GM21447 (cell line): Measurements from ENCODE around the gene SNED1.

Experiments used
- ATAC-seq: cut with Tn5 transposase; IDR thresholded peaks from one replicate; pipeline ENCODE4 v1.9.1; 2021; ENCODE audit not compliant: unreplicated experiment

Gene SNED1

DNA sequence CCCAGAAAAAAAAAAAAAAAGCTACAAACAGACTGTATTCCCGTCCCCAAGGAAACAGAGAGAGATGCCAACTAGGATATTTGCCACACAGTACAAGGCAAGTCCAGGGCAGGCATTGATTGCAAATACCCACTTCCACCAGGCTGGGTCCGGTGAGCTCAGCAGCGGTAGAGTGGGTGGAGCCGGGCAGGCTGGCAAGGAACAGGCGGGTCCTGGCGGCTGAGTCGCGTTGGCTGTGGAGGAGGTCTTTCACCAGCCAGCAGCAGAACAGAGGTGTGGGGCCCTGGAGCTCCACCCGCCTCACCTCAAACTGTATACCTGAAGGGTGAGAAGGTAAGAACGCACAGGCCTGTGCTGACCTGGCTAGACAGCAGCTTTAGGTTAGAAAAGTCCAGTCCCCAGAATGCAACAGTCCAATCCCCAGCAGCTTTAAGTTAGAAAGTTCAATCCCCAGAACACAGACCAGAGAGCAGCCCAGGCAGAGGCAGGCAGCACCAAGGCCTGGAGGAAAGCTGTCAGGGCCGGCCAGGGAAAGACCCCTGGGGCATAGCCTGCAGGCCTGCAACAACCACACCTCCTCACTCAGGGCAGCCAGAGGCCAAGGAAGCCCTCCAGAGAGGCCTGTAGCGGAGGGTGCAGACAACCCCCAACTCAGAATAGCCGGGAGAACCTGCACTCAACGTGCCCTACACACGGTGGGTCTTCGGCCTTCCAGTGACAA lies 125.6 kb downstream of the SNED1 start:
- no peak for ATAC-seq

DNA sequence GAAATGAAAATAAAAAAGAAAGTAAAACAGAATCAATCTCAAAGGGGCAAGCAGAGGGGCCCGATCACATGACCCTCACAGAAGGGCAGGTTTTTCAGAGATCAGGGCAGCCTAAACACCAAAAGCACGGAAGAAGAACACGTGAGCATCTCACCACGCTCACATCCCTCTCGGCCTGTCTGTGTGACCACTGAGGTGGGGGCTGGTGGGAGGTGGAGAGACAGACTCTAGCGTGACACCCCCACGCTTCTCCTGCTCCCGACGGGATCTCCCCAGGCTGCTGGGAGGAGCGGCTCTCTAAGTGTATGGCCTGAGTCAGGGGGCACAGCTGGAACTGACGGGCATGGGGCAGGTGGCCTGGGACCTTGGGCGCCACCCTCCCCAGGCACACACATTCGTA lies 127.2 kb downstream of the SNED1 start:
- no peak for ATAC-seq

DNA sequence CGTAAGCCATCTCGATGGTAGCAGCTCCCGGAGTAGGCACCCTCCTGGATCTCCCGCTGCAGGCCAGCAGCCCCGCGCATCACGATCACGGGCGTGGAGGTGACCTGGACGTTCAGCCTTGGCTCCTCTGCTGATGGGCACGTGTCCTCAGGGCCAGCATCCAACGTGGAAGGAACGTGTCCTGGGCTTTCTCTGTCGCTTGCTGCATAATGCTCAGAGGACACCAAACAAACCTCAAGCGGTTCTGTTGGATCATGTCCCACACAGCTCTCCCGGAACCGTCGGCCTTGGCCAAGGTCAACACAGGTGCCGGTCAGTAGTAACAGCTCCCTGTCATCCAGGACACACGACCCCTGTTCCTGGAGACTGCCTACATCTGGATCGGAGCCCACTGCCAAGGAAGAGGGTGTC lies 127.8 kb downstream of the SNED1 start:
- ATAC-seq: no peak

DNA sequence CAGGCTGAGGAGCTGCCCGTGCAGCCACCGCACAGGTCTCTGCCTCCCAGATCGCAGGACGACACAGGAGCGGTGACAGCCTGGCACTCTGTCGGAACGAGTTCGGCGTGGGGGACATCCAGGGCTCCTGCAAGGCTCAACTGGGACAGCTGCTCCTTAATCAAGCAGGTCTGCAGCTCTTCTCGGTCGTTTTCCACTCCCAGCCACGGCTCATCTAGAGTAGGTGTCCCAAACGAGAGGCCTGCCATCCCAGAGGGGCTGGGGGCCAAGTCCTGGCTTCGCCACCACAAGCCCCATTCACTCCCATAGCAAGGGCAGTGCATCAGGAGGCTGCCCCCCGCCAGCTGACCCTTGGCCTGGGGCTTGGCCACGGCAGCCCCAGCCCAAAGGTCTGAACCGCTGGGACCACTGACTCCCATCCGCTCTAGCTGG lies 128.4 kb downstream of the SNED1 start:
- ATAC-seq: no peak

DNA sequence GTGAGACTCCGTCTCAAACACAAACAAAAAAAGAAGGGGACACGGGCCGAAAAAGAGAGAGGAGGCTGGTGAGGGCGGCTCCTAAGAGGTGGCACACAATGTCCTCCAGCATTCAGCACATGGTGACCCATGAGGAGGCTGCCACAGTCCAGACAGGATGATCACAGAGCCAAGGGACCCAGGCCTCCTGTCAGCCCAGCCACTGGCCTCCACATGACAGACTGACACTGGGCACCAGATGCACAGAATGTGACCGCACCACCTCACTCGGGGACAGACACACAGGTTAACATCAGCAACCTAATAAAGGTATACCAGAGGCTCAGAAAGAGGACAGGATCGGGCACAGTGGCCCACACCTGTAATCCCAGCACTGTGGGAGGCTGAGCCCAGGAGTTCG lies 129.8 kb downstream of the SNED1 start:
- ATAC-seq: no peak

DNA sequence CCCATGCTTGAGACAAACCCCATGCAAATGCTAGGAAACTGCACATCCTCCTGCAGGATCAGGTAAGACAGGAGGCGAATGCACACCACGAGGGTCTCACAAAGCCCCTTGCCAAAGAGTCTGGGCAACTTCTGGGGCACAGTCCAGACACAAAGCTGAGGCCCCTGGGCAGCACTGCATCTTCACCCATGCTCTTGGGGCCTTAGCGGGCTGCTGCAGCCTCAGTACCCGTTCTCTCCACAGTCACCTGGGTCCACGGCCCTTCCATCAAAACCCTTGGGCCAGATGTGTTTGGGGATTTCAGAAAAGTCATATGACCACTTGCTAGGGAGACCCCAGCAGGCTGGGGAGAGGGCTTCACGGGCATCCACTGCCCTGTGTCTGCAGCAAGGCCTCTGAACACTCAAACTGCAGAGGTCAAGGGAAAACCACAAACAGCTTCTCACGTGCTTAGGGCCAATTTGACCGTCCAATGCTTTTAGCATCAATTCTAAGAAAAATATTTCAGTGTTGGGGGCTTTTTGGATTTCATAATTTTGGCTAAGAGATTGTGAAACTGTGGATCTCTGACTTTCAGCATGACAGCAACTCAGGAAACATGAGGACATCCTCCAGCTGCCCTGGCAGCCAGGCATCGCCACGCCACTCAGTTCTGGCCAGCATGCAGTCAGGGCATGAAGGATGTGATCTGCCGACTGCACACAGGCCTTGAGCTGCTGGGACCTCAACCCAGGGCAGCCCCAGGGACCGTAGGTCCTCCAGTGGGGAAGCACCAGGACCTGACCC lies 130.9 kb downstream of the SNED1 start:
- ATAC-seq: no peak

DNA sequence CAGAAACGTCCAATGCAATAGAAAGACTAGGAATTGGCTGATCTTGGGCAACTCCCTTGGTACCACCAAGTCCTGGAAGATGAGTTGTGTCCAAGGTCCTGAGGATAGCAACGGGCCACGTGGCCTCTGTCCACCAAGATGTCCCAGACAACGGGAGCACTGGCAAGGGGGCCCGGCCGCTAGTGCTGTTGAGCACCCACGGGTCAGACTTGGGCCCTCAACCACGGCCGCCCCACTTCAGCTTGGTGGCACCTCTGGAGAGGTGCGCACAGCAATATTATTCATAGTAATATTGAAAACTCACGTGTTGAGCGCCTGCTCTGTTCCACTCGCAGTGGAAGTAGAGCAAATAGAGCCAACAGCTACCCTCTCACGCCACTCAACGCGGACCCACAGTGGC lies 131.9 kb downstream of the SNED1 start:
- no peak for ATAC-seq

DNA sequence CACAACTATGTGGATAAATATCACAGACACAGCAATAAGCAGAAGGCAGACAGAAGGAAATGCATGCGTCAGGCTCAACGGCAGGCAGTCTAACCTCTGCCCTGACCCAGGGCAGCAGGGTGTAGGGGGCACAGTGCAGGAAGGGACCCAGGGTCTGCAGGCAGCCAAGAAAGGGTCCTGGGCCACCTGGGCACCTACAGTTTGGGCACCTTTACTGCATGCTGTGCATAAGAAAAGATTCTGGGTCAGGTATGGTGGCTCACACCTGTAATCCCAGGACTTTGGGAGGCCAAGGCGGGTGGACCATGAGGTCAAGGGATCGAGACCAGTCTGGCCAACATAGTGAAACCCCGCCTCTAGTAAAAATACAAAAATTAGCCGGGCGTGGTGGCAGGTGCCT lies 133.1 kb downstream of the SNED1 start:
- no peak for ATAC-seq

DNA sequence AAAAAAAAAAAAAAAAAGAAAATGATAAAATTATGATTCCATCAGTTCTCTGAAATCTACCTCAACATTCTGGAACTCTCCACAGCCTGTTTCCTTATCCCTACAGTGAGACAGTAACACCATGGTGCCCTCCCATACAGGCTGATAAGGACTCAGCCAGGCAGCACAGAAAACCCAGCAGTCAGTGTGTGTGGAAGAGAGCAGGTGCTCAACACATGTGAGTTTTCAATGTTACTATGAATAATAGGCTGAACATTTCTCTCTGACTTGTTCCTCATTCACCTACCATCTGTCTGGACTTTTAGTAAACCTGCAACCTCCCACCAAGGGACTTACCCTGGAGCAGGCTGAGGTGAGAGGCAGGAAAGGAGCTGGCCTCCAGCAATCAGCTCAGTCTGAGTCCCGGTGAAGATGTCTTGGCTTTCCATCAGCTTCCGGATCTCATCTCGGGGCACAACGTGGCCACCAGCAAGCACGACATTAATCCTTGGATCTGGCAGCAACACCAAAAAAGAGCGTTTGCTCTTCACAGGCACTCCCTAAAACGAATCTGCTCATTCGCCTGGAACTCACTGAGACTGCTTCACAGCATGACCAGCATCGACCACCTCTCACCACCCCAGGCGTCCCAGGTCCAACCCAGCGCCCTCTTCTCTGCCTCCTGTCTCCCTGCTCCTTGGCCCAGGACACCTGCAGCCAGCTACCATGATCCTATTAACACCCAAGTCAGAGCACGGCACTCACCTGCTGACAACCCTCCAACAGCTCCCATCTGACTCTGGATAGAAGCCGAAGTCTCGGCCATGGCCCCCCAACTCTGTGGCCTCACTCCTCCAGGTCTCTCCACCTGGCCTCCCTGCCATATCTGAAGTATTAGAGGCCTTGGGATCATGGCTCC lies 134.4 kb downstream of the SNED1 start:
- ATAC-seq: no peak

DNA sequence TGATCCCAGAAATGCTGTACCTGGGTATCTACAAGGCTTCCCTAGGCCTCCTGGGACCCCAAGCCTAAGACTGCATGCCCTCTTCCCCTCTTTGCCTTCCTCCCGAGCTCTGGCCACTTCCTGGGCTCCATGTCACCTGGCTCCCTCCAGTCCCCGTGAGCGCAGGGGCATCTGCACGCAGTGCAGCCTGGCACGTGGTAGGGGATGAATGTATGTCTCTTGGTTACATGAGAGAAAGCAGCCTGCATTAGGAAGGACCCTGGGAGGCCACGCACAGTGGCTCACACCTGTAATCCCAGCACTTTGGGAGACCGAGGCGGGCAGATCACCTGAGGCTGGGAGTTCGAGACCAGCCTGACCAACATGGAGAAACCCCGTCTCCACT lies 135.0 kb downstream of the SNED1 start:
- no peak for ATAC-seq

DNA sequence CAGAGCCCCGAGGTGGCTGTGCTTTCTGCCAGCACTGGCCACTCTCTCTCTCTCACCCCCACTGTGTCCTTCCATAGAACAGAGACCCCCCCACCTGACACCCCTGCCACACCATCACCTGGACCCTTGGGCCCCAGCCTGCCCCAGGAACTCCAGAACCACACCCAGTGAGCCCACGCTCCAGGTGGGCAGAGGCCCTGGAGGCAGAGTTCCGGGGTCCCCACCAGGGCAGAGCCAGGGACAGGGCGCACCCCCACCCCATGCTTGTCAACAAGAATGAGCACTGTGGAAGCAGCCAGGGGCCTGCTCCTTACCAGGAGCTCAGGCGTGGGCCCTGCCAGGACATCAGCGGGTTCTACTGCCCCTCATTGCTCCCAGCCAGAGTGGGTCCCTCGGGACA lies 136.3 kb downstream of the SNED1 start:
- ATAC-seq: no peak

DNA sequence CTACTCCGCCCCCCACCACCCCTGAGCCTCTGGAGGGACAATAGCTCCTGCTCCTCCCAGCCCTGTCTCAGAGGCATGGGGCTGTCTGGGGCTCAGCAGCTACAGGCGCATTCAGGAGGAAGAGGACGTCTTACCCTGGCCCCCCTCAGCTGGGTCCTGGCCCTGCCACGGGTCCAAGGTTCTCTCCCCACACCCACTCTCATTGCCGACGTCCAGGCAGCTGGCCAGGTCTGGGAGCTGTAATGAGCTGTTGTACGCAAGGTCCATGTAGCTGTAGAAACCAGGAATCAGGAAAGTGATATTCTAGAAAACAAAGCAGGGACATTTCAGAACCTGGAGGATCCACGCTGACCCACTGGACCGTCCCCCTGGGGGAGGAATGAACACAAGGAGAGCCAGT lies 137.3 kb downstream of the SNED1 start:
- ATAC-seq: no peak

DNA sequence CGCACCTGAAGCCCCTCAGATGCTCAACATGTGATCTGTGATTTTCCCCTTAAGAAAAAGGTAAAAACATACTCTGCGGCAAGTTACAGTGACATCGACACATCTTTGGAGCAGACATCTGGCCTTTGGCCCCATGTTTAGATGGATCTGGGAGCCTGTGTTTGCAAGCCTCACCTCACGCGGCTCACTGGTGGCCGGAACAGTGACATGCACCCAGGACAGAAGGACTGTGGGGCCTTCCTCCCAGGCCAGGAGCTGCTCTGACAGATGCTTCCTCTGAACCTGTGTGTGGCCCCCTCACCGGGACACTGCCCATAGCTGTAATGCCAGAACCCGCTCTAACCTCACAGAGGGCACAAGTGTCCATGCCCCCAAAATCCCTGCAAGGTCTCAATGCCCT lies 137.8 kb downstream of the SNED1 start:
- no peak for ATAC-seq

DNA sequence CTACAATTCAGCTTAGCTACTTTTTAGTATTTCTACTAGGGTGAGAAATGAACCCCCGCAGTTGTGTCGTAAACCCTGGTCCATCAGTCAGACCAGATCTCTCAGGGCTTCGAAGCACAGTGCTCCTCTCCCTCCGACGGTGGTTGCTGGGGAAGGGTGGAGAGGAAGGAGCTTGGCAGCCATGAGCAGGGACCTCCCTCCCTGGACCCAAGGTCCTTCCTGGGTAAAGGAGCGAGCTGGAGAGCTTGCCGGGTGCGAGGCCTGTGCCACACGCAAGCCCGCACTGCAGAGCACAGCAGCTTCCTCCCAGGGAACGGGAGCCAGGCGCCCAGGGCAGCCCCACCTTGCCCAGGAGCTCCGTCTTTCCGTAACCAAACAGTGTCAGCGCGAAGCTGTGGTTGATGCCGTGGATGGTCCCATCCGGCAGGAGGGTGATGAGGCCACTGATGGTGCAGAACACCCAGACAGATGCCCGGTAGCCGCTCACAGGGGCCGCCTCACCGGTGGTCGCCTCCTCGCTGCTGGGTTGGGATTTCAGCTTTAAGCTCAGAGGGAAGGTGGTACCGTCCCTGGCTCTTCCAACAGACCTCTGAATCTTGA lies 138.3 kb downstream of the SNED1 start:
- no peak for ATAC-seq

DNA sequence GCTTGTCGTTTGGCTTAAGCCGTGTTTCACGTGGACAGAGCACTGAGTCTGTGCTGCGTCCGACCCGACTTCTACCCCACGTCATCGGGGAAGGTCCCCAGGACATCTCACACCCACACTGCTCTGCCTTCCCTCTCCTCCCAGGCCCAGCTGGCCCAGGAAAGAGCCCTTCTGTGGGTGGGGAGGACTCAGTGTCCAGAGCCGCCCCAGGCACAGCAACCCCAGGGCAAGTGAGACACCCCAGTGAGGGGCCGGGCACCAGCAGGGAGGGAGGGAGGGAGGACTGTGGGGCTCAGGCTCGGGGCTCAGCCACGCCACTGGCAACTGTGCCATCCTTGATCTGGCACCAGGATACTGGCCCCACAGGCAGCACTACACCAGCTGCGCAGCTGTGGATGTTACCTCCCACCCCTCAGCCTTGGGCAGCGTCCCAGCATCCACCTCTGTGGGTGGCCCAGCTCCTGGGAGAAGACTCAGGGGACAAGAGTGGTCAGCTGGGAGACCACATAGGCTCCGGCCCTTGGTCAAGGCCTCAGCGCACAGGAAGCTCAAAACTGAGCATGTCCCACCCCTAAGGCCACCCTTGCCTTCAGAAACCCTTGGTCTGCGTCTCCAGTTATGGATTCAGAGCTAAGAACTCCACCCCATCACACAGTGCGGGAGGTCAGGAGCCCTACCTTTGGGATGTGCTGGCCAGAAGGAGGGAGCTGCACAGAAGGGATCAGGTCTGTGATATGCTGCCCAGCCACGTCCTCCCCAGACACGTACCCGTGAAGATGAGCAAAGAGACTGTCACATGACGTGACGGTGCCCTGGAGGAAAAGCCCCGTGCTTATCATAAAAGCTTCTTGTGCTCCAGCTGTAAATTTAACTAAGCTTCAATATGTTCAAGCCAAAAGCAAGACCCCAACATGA lies 139.1 kb downstream of the SNED1 start:
- ATAC-seq: no peak

DNA sequence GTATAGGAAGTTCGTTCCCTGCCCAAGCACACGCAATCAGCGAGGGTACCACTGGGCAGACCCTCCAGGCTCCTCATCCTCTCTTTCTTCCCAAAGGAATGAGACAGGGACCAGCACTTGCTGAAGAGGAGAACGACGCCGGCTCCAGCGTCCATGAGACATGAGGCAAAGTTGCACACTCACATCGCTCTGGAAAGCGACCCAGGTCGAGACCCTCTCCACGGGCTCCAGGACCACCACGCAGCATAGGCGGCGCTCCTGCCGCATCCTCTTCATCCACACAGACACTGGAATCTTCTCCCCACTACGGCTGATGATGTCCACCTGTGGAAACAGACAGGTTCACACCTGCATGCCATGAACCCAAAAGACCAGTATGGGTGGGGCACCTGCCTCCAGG lies 140.1 kb downstream of the SNED1 start:
- no peak for ATAC-seq

DNA sequence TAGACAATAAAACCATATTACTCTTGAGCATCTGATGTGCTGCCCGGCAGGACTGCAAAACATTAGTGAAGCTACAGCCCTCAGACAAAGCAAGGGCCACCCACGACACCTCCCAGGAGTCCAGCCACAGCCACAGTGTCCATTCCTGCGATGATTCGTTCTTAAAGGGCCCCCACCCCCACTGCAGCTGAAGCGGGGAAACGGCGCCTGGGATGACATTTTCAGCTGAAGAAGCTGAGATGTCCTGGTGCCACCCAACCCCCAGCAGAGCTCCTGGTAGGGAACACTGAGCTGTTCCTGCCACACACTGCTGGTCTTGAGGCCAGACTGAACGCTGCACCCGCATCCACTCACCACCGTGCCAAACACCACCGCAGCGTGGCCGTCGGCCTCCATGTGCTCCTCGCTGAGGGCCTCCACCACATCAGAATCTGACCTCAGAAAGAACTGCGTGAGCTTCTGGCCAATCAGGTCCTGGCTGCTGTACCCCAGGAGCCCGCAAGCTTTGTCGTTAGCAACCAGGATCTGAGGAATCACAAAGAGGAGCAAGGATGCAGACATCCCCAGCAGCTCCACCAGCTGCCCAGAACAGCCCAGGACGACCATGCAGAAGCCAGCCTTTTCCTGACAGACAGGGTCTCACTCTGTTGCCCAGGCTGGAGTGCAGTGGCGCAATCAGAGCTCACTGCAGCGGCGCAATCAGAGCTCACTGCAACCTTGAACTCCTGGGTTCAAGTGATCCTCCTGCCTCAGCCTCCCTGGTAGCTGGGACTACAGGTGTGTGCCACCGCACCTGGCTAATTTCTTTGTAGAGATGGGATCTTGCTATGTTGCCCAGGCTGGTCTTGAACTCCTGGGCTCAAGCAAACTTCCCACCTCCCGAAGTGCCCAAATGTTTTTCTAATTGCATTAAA lies 141.4 kb downstream of the SNED1 start:
- no peak for ATAC-seq

DNA sequence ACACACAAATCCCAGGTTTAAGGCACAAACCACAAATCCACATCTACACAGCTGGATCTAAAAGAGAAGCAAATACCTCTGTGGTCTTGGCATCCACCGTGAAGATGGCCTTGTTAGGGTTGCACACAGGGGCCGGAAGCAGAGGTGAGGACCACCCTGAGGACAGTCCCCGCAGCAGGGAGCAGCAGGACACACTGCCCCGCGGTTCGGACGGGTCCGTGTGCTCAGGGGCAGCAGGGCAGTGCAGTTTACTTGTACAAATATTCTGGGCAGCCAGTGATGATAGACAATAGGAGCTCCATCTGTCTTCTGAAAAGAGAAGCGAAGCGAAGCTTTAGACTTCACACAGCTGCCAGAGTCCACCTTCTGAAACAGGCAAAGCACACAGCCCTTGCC lies 142.0 kb downstream of the SNED1 start:
- ATAC-seq: no peak

DNA sequence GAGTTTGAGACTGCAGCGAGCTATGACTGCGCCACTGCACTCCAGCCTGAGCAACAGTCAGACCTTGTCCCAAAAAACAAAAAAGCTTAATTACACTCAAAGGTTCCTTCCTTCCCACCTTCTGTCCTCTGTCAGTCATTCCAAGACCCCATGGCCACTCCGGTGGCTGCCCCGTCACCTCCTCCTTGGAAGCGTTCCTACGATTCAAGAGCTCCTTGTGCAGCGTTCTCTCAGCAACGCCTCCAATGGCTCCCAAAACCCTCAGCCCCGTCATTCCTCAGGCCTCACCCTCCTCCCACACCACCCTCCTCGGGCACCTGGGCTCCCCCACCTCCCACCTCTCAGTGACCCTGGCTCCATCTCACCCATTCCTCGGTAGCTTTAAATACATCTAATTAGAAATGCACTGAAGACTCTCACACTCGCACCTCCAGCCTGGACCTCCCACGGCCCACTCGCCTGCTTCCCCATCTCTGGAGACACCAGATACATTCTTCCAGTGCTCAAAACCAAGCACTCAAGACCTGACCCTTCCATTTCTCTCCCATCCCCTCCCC lies 142.9 kb downstream of the SNED1 start:
- no peak for ATAC-seq
